ENCODE data around the gene TRIM44. TPM values are rescaled to one million over a fixed set of nuclear protein-coding genes. Genes with fewer than 3 reads are reported as not detected.

Gene TRIM44
- total RNA-seq, 6 experiments from 2014 or later, result 13.9 to 37.1 (median 31.9) TPM

GRCh38 chr11:35734669-35735410 is 72.3 kb downstream of the TRIM44 start:
- Histone ChIP-seq H3K9me3 (peaks cover 0 to 3% (median 0%) of the 10 kb centered on the region in 4 donors), H3K4me3 (no peak overlapping the region), H3K4me1 (peaks cover 0 to 33% (median 16%) of the 10 kb centered on the region in 4 donors), H3K36me3 (peaks cover 0 to under 1% (median 0%) of the 10 kb centered on the region in 4 donors), H3K27me3 (no peaks in the 10 kb centered on the region), H3K27ac (peak overlapping the region in 1 of 3 donors; percentile 48)
- DNase-seq, result no peak
- intact Hi-C loops (cut with DNase I), result no loop called here
- no peak for TF ChIP-seq CTCF (IDR thresholded peaks at IDR 0.05)
- TF ChIP-seq POLR2A (IDR thresholded peaks at IDR 0.05), result no peak
- peak in 3 of 4 donors; percentile 58 to 85 (median 61) for ATAC-seq
- 51% methylated on average over 2 of the region's 2 CpGs for WGBS (ENCODE audit: insufficient coverage, low coverage, low lambda C conversion rate, missing lambda C conversion rate)

GRCh38 chr11:35735411-35735810 is 72.8 kb downstream of the TRIM44 start:
- Histone ChIP-seq H3K27ac (peak overlapping the region in 1 of 3 donors; percentile 48), H3K36me3 (no peaks in the 10 kb centered on the region), H3K4me3 (no peak overlapping the region), H3K27me3 (no peaks in the 10 kb centered on the region), H3K9me3 (peaks cover 0 to 2% (median 0%) of the 10 kb centered on the region in 4 donors), H3K4me1 (peaks cover 0 to 33% (median 16%) of the 10 kb centered on the region in 4 donors)
- TF ChIP-seq POLR2A (IDR thresholded peaks at IDR 0.05) (no peak), CTCF (IDR thresholded peaks at IDR 0.05) (no peak)
- WGBS (ENCODE audit: insufficient coverage, low coverage, low lambda C conversion rate, missing lambda C conversion rate), result 77% methylated on average over 2 of the region's 2 CpGs
- ATAC-seq (no peak), DNase-seq (no peak)
- intact Hi-C loops (cut with DNase I), result no loop called here

- Histone ChIP-seq H3K4me1 (peaks cover 0 to 33% (median 16%) of the 10 kb centered on the region in 4 donors), H3K9me3 (no peaks in the 10 kb centered on the region), H3K27ac (peak overlapping the region in 1 of 3 donors; percentile 48), H3K36me3 (no peaks in the 10 kb centered on the region), H3K4me3 (no peak overlapping the region), H3K27me3 (no peaks in the 10 kb centered on the region)
- ATAC-seq, result peak in 1 of 4 donors; percentile 28
- intact Hi-C loops (cut with DNase I), result no loop called here
- DNase-seq, result no peak
- TF ChIP-seq CTCF (IDR thresholded peaks at IDR 0.05) (no peak), POLR2A (IDR thresholded peaks at IDR 0.05) (no peak)
Measured at GRCh38 chr11:35735903-35736302, 73.3 kb downstream of the TRIM44 start.

GRCh38 chr11:35736952-35737351 is 74.4 kb downstream of the TRIM44 start:
- Histone ChIP-seq H3K4me1 (peaks cover 0 to 33% (median 16%) of the 10 kb centered on the region in 4 donors), H3K9me3 (no peaks in the 10 kb centered on the region), H3K4me3 (no peak overlapping the region), H3K27ac (peak overlapping the region in 1 of 3 donors; percentile 35), H3K36me3 (no peaks in the 10 kb centered on the region), H3K27me3 (no peaks in the 10 kb centered on the region)
- DNase-seq (no peak), ATAC-seq (peak; percentile 76 to 91 (median 86))
- WGBS (ENCODE audit: insufficient coverage, low coverage, low lambda C conversion rate, missing lambda C conversion rate), result 77% methylated on average over 2 of the region's 2 CpGs
- TF ChIP-seq POLR2A (IDR thresholded peaks at IDR 0.05), result no peak
- no peak for TF ChIP-seq CTCF (IDR thresholded peaks at IDR 0.05)
- intact Hi-C loops (cut with DNase I), result no loop called here

Measured in right lobe of liver (tissue), 6 donors.